Right atrium auricular region (tissue), 2 donors: Measurements from ENCODE around the gene N4BP2. TPM values are rescaled to one million over a fixed set of nuclear protein-coding genes. Genes with fewer than 3 reads are reported as not detected.
"Not testable (repeated sequence)": the region's sequence is repeated elsewhere in the genome, so short reads cannot be mapped to it uniquely, and the experiment has no call there.

Experiments
- DNase-seq: peaks from one replicate; pipeline ENCODE4 v3.0.0-alpha.2; 2019; ENCODE audit warnings: low spot score
- H3K27ac ChIP-seq, 2 donors: fragments of 200-600 bp; sonication (generic); 1 replicate in 1 of 2; 2 replicates in 1 of 2; pipeline ENCODE4 v1.5.1; 2016 to 2019
- H3K27me3 ChIP-seq, 2 donors: fragments of 200-600 bp; sonication (generic); one replicate each; pipeline versions ENCODE4 v1.5.1 to v1.6.0; 2017 to 2019
- H3K36me3 ChIP-seq: fragments of 200-600 bp; sonication (generic); one replicate; pipeline ENCODE4 v1.5.1; 2016
- H3K4me1 ChIP-seq, 2 donors: fragments of 200-600 bp; sonication (generic); one replicate each; pipeline versions ENCODE4 v1.5.1 to v1.6.0; 2017 to 2019
- H3K4me3 ChIP-seq, 2 donors: fragments of 200-600 bp; sonication (generic); 1 replicate in 1 of 2; 2 replicates in 1 of 2; pipeline ENCODE4 v1.5.1; 2017 to 2019; ENCODE audit warnings: mild to moderate bottlenecking in 1 of 2, moderate library complexity in 1 of 2
- H3K9me3 ChIP-seq, 2 donors: fragments of 200-600 bp; sonication (generic); one replicate each; pipeline ENCODE4 v1.5.1; 2019
- CTCF ChIP-seq, 2 donors: fragments of 200-600 bp; sonication (generic); IDR thresholded peaks; one replicate each; pipeline ENCODE4 v1.5.1; 2019; ENCODE audit warnings: antibody characterized with exemption in 2 of 2
- total RNA-seq, 2 donors: library from RNA; depleted of rRNA; stranded (reverse); fragments of >200 nt; gene quantifications; one replicate each; pipeline ENCODE4 v1.1.0, GENCODE V29; 2016

The N4BP2 gene
- 1 to 10 TPM; 3.2 to 6.4 TPM for total RNA-seq

- Histone ChIP-seq H3K4me1 (peaks cover 0 to 19% of the 10 kb centered on the region in 2 donors), H3K27ac (peak within 1 kb of the TSS; percentile 100), H3K36me3 (no peaks in the 10 kb centered on the region), H3K9me3 (no peaks in the 10 kb centered on the region), H3K4me3 (peak within 1 kb of the TSS; percentile 85 to 92), H3K27me3 (no peaks in the 10 kb centered on the region)
- DNase-seq: peak; percentile 75
- peak; percentile 92 to 97 for TF ChIP-seq CTCF (IDR thresholded peaks at IDR 0.05)
These were observed at the start of gene N4BP2 for GRCh38 chr4:40056716-40057585. N4BP2 (plus strand) TSS chr4:40056850; CDS start chr4:40097341, 40,491 bp downstream.

- no peaks in the 10 kb centered on the region for H3K4me1 ChIP-seq
- no peak overlapping the region for H3K4me3 ChIP-seq
- no peaks in the 10 kb centered on the region for H3K27me3 ChIP-seq
- H3K36me3 ChIP-seq: no peaks in the 10 kb centered on the region
- TF ChIP-seq CTCF (IDR thresholded peaks at IDR 0.05): no peak
- no peaks in the 10 kb centered on the region for H3K9me3 ChIP-seq
- DNase-seq: no peak
- no peak overlapping the region for H3K27ac ChIP-seq
These were observed 40.6 kb upstream of the N4BP2 start for GRCh38 chr4:40016007-40016406.

- H3K9me3 ChIP-seq: no peaks in the 10 kb centered on the region
- DNase-seq: no peak
- no peaks in the 10 kb centered on the region for H3K4me1 ChIP-seq
- no peak overlapping the region for H3K27ac ChIP-seq
- H3K27me3 ChIP-seq: no peaks in the 10 kb centered on the region
- no peaks in the 10 kb centered on the region for H3K36me3 ChIP-seq
- H3K4me3 ChIP-seq: no peak overlapping the region
- TF ChIP-seq CTCF (IDR thresholded peaks at IDR 0.05): no peak
These were observed 36.4 kb upstream of the N4BP2 start for GRCh38 chr4:40020221-40020620.

GRCh38 chr4:40021116-40021515, 35.5 kb upstream of the N4BP2 start:
- not testable (repeated sequence) for H3K4me3 ChIP-seq, H3K4me1 ChIP-seq, H3K9me3 ChIP-seq, H3K27me3 ChIP-seq, DNase-seq, H3K27ac ChIP-seq, H3K36me3 ChIP-seq

GRCh38 chr4:40024049-40024448, 32.6 kb upstream of the N4BP2 start:
- not testable (repeated sequence) for H3K4me1 ChIP-seq, H3K9me3 ChIP-seq, H3K27ac ChIP-seq, H3K27me3 ChIP-seq, H3K36me3 ChIP-seq, H3K4me3 ChIP-seq, DNase-seq

GRCh38 chr4:40032785-40033184, 23.9 kb upstream of the N4BP2 start:
- DNase-seq: no peak
- TF ChIP-seq CTCF (IDR thresholded peaks at IDR 0.05): no peak
- no peaks in the 10 kb centered on the region for H3K27me3 ChIP-seq
- H3K36me3 ChIP-seq: no peaks in the 10 kb centered on the region
- no peak overlapping the region for H3K27ac ChIP-seq
- no peaks in the 10 kb centered on the region for H3K4me1 ChIP-seq
- no peaks in the 10 kb centered on the region for H3K9me3 ChIP-seq
- H3K4me3 ChIP-seq: no peak overlapping the region

- DNase-seq: no peak
- Histone ChIP-seq H3K27ac (no peak overlapping the region), H3K36me3 (no peaks in the 10 kb centered on the region), H3K4me1 (no peaks in the 10 kb centered on the region), H3K4me3 (no peak overlapping the region), H3K27me3 (no peaks in the 10 kb centered on the region), H3K9me3 (no peaks in the 10 kb centered on the region)
- no peak for TF ChIP-seq CTCF (IDR thresholded peaks at IDR 0.05)
These were observed 23.0 kb upstream of the N4BP2 start for GRCh38 chr4:40033613-40034012.
